Measurements from ENCODE around the gene CFAP100.

GRCh38 chr3:126440709-126440995 is 45.9 kb downstream of the CFAP100 start:
- TF ChIP-seq CTCF (IDR thresholded peaks at IDR 0.05) (no peak), POLR2AphosphoS5 (IDR thresholded peaks at IDR 0.05) (no peak), EP300 (IDR thresholded peaks at IDR 0.05) (no peak), POLR2A (IDR thresholded peaks at IDR 0.05; ENCODE audit: low read depth) (no peak)
